Stimulated activated CD4-positive, alpha-beta T cell treated with anti-CD3 and anti-CD28 coated beads, Interleukin-4, amount 100 ng/mL, for 48 hours (primary cell): Measurements from ENCODE around the gene TNK2.
"Not testable (repeated sequence)": the region's sequence is repeated elsewhere in the genome, so short reads cannot be mapped to it uniquely, and the experiment has no call there.

Source experiments
- DNase-seq, 2 donors: peaks; one replicate each; pipeline ENCODE4 v3.0.0-alpha.2; 2020; ENCODE audit warnings: low read depth in 2 of 2

Gene TNK2

DNA sequence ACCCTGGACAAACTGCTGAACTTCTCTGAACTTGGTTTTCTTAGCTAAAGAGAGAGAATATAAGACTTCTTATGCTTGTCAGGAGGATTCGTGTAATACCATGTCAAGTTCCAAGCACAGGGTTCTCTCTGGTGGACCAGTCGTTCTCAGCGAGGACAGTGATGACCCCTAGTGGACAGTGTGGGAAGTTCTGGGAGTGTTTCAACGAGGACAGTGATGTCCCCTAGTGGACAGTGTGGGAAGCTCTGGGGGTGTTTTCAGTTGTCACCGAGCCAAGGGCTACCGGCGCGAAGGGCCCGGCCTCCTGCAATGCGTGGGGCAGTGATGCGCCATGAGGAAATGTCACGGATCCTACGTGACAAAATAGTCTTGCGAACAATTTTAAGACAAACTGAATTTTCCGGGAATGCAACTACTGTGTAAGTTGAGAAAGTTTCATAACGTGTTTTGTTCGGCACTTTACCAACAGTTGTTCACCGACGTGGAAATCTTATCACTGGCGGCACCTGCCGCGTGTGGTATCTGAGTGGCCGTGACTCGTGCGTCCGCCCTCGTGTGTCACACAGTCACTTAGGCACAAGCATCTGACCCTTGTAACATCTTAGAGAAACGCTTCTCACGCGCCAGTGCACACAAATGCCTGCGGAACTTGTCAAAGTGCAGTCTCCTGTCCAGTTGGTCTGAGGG lies 57.4 kb downstream of the TNK2 start:
- peak; percentile 81 to 84 for DNase-seq

DNA sequence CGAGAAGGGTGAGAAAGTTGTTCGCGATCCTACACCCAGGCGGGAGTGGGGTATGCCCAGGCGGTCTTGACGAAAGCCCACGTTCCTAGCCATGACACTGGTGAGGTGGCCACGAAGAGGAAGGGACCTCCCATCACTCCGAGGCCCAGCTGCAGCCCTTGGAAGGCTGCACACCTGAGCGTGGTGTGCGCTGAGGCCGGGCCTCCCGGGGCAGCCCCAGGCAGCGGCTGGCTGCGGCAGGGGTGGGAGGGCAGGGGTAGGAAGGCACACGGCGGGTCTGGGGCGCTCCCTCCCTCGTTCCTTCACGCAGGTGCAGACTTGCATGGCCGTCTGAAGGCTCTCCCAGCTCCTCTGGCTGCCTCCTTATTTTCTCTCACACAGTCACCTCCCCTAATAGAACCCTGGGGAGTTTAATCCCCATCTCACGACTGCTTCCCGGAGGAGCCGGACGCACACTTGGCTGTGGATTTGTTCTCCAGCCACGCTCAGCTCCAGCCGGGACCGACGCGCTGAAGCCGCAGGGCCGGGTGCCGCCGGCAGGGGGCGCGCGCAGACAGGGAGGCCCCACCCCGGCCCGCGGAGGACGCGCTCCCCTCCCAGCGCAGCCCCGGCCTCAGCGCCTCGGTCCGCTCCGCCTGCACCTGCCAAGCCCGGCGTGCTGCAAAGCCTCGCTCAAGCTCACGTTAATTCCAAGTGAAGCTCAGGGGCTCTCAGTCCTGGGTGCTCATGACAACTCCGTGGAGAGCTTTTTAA lies 58.9 kb downstream of the TNK2 start:
- DNase-seq: no peak

GRCh38 chr3:195847055-195847950 lies 61.0 kb downstream of the TNK2 start:
- DNase-seq: no peak

DNA sequence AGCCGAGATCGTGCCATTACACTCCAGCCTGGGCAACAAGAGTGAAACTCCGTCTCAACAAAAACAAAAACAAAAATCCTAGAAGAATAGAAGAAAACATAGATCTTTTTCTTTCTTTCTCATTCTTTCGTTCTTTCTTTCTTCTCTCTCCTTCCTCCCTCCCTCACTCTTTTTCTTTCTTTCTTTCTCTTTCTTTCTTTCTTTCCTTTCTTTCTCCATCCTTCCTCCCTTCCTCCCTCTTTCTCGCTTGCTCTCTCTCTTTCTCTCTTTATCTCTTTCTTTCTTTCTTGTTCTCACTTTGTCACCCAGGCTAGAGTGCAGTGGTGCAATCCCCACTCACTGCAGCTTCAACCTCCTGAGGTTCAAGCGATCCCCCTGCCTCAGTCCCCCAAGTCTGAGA lies 62.9 kb downstream of the TNK2 start:
- no peak for DNase-seq

- DNase-seq: no peak
Observed at GRCh38 chr3:195844671-195845218, 63.6 kb downstream of the TNK2 start.

- no peak for DNase-seq
Observed at GRCh38 chr3:195839260-195840010, 68.9 kb downstream of the TNK2 start.

DNA sequence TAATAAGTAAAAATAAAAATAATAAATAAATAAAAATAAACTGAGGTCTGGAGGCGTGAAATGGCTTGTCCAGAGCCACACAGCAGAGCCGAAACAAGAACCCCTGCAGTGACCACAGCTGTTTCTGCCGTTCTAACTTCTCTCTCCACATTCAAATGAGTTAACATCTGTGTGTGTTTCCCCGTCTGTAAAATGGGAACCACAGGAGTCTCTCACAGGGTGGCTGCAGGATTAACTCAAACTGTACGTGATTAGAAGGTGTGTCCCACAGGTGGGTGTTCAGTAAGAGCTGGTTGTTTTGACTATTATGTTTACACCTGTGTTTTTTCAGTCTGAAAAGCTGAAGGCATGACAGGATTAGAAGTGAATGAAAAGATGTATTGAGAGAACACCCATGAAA lies 69.6 kb downstream of the TNK2 start:
- DNase-seq: no peak

DNA sequence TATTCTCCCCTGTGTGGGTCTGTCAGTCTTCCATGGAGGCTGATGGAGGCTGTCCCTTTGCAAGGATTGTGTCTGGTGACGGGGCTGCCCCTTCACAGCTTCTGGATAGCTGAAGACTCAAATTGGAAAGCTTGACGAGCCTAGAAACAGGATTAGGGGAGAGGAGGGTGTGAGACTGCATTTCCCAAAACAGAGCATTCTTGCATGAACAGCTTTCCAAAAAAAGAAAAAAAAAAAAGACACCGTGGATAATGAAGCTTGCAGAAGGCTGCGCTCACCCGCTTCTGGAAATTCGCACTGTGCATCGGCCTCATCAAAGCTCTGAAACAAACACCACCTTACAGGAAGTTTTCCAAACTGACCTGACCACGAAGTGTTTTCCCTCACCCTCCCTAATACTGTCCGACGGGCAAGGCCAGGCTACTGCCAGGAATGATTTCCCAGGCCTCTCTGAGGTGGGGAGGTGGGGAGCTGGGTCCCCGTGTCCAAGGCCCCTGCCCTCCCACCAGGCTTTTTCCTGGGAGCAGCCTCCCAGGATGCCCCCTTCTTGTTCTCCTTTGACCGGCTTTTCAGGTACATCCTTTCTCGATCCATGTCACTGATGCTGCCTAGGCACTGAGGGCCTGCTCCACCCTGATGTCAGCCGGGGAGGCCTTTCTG lies 71.7 kb downstream of the TNK2 start:
- no peak for DNase-seq

DNA sequence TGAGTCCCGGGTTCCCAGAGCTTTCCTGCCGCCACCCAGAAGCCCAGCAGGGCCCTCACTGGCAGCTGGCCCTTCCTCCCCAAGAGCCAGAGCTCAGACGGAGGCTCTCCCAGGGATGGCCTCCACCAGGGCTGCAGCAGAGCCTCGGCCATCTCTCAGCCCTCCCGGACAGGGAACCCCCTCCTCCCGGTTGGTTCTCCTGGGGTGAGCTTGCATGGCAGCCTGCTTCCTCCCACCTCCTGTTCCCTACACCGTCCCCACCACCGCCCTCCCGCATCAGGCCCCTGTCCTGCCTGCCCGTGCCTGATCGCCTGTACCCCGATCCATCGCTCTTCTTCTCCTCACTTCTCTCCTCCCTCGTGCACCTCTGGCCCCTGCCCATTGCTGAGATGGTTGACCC lies 72.6 kb downstream of the TNK2 start:
- DNase-seq: no peak

DNA sequence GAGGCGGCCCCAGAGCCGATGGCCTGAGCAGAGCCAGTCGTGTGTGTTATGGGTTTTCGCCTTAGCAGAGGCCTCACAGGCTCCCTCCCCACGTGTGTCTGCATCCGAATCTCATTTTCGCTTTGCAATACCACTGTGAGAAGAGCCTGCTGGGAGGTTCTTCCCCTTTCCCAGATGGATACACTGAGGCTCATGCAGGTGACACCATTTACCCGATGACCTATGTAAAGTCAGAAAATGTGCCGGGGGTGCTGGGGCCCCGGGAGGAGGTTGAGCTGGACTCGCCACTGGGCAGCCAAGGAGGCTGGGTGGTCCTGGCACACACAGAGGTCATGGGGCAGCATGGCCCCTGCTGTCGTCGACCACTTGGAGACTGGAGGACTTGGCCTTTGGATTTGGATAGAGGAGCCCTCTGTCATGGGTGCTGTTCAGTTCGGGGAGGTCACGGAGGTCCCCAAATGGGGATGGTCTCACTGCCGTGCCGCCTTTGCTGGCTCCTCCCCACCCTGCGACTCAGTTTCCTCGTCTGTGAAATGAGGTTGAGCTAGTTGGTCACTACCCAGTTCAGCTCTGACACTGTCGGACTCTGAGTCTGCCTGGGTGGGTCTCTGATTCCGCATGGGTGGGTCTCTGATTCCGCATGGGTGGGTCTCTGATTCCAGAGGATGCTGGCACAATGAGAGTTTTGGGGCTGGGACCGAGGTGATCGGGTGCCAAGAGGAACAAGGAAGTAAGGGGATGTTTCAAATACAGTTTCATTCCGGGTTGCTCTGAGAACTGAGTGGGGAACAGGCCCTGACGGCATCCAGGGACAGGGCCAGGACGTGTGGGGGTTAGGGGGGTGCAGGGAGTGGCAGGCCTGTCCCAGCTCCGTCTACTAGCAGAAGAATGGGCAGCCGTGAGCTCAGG lies 73.4 kb downstream of the TNK2 start:
- DNase-seq: no peak

GRCh38 chr3:195829897-195830254 lies 78.5 kb downstream of the TNK2 start:
- no peak for DNase-seq

DNA sequence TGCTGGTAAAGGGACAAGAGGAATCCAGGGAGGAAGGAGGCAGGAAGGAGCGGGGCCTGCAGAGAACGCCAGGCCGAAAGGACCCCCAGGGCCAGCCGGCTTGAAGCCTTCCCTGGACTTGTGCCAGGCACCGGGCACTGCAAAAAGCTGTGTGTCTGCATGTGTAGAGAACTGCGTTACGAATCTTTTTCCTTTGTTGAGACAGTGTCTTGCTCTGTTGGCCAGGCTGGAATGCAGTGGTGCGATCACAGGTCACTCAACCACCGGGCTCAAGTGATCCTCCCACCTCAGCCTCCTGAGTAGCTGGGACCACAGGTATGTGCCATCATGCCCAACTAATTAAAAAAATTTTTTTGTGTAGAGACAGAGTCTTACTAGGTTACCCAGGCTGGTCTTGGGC lies 79.6 kb downstream of the TNK2 start:
- DNase-seq: no peak

DNA sequence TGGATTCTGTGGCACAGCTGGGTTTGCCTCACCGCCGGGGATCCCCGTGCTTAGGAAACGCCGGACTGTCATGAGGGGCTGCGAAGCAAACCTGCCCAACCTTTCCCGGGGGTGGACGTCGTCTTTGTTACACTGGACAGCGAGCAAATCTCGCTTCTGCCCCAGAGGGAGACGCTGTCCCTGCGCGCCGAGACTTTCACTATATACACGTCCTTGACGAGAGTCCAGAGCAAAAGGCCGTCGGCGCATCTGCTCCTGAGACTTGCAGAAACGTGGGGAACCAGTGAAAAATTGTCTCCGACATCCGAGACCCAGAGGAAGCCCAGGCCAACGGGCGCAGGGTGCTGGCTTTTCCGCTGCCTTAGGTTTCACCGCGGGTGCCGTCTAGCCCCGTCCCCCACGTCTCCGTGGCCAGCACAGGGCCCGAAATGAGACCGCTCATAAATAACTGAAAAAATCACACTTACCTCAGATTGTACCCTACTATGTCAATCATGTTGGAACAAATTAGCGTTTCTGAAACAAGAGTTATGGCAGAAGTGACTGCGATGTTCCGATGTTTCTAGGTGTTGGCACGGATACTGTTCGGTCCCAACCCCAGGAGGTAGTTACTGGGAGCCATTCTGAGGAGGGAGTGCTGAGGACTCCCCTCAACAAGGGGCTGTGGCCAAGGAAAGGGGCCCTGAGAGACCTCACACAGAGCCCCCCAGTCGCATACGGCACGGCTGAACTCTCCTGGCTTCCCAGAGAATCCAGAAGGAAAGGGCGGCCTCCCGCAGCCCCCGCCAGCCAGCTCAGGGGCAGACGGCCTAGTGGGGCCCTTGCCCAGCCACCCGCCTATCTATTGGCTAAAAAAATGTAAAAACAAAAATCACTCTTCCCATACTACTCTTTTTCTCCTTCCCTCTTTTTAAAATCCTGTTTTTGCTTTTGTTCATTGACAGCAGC lies 82.2 kb downstream of the TNK2 start:
- DNase-seq: no peak

DNA sequence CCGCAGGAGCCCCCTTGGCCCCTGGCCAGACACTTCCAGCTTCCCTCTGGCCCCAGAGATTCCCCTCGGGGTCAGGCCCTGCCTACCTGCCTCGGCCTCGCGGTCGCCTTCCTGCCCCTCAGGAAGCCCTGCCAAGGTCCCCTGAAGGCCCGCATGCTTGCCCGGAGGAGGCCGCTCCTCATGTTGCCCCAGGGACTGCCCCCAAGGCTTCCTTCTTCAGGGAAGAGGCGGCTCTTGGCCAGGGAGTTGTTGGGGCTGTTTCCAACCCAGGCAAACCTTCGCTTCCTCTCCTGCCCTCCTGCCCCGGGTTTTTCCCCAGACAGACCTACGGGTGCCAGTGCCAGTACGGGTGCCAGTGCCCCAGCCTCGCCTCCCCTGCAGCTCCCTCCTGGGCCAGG lies 83.2 kb downstream of the TNK2 start:
- DNase-seq: no peak

DNA sequence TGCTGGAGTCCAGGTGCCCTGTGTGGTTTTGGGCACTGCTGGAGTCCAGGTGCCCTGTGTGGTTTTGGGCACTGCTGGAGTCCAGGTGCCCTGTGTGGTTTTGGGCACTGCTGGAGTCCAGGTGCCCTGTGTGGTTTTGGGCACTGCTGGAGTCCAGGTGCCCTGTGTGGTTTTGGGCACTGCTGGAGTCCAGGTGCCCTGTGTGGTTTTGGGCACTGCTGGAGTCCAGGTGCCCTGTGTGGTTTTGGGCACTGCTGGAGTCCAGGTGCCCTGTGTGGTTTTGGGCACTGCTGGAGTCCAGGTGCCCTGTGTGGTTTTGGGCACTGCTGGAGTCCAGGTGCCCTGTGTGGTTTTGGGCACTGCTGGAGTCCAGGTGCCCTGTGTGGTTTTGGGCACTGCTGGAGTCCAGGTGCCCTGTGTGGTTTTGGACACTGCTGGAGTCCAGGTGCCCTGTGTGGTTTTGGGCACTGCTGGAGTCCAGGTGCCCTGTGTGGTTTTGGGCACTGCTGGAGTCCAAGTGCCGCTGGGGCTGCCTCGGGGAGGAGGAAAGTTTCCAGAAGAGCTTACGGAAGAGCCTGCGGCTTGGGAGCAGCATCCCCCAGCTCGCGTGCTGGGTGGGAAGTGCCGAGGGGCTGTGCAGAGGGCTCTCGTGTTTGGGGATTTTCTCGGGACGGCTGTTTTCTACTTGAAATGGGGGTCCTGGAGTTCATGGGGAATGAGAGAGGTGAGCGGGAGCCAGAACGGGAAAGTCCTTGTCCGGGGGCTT lies 83.7 kb downstream of the TNK2 start:
- not testable (repeated sequence) for DNase-seq

DNA sequence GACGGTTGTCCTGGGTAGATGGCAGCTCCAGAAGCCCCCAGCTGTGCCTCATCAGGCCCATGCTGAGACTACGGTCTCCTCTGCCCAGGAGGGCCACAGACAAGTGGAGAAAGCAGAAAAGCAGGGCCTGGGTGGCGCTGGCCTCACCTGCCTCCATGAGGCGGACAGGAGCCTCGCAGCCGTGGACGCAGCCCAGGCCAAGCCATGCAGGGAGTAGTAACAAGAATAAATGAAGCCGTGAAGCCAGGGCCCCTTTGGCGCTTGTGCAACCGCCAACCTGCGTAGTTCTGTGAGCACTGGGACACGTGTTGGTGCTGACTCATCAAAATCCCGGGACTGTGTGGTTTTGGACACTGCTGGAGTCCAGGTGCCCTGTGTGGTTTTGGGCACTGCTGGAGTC lies 84.4 kb downstream of the TNK2 start:
- DNase-seq: no peak

DNA sequence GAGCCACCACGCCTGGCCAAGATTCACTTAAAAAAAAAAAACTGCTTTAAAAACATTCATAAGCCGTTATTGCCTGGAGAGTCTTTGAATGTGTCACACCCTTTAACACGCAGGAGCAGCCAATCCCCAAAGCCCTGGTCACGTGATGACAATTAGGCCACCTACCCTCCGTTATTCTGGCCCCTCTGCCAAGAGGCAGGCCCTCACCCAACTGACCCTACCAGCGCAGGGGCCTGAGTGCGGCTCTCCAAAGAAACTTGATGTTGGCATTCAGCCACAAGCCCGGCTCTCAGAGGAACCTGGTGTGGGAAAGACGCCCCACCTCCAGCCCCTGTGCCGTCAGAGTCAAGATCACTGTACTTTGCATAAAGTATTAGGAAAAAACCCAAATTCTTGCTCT lies 85.1 kb downstream of the TNK2 start:
- DNase-seq: no peak

- DNase-seq: no peak
Observed at GRCh38 chr3:195822131-195822696, 86.1 kb downstream of the TNK2 start.
